Osteocyte (in vitro differentiated cells): Measurements from ENCODE around the gene ELAC2. TPM values are rescaled to one million over a fixed set of nuclear protein-coding genes. Genes with fewer than 3 reads are reported as not detected.

ENCODE experiments used
- DNase-seq: peaks from one replicate; pipeline ENCODE4 v3.0.0; 2021; ENCODE audit warnings: mixed read lengths; ENCODE audit not compliant: unreplicated experiment; ENCODE audit errors: extremely low spot score
- H3K27ac Mint-ChIP-seq: one replicate; pipeline ENCODE4 v1.8.0; 2021; ENCODE audit warnings: mild to moderate bottlenecking, mixed read lengths; ENCODE audit not compliant: unreplicated experiment
- H3K27me3 Mint-ChIP-seq: one replicate; pipeline ENCODE4 v1.8.0; 2021; ENCODE audit warnings: mixed read lengths; ENCODE audit not compliant: unreplicated experiment
- H3K36me3 Mint-ChIP-seq: one replicate; pipeline ENCODE4 v1.8.0; 2021; ENCODE audit warnings: mixed read lengths; ENCODE audit not compliant: unreplicated experiment
- H3K4me1 Mint-ChIP-seq: one replicate; pipeline ENCODE4 v1.8.0; 2021; ENCODE audit warnings: mixed read lengths; ENCODE audit not compliant: unreplicated experiment
- H3K4me3 Mint-ChIP-seq: one replicate; pipeline ENCODE4 v1.8.0; 2021; ENCODE audit warnings: mild to moderate bottlenecking, moderate library complexity, mixed read lengths; ENCODE audit not compliant: unreplicated experiment
- H3K9me3 Mint-ChIP-seq: one replicate; pipeline ENCODE4 v1.8.0; 2021; ENCODE audit warnings: mixed read lengths; ENCODE audit not compliant: unreplicated experiment
- total RNA-seq: library from RNA; stranded (reverse); gene quantifications from 2 replicates; pipeline ENCODE4 v1.2.1, GENCODE V29; 2021
- TF ChIP-seq, protein P1 (sequence below): fragments of 200-600 bp; sonication (generic); IDR thresholded peaks from 2 replicates; pipeline ENCODE4 v1.5.0; 2021; ENCODE audit warnings: antibody characterized with exemption, mild to moderate bottlenecking, moderate library complexity

Gene ELAC2
- total RNA-seq, 1 donor from 2014 or later = 51.8 TPM

DNA sequence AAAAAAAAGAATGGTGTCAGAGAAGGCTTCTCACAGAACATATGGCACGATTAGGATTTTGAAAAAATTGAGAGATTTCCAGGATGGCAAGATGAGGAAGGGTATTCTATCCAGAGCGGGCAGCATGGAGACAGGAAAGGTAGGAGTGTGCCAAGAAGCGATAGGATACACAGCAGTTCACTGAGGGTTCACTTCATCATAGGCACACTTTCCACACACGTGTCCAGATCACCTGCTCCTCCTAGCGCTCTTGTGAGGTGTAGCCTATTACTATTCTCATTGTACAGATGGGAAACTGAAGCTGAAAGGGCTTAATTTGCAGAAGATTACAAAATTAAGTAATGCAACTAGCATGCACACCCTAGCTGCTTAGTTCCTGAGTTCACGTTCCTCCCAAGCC lies 6.2 kb upstream of the ELAC2 start:
- H3K4me3 Mint-ChIP-seq = no peak overlapping the region
- no peaks in the 10 kb centered on the region for H3K9me3 Mint-ChIP-seq

DNA sequence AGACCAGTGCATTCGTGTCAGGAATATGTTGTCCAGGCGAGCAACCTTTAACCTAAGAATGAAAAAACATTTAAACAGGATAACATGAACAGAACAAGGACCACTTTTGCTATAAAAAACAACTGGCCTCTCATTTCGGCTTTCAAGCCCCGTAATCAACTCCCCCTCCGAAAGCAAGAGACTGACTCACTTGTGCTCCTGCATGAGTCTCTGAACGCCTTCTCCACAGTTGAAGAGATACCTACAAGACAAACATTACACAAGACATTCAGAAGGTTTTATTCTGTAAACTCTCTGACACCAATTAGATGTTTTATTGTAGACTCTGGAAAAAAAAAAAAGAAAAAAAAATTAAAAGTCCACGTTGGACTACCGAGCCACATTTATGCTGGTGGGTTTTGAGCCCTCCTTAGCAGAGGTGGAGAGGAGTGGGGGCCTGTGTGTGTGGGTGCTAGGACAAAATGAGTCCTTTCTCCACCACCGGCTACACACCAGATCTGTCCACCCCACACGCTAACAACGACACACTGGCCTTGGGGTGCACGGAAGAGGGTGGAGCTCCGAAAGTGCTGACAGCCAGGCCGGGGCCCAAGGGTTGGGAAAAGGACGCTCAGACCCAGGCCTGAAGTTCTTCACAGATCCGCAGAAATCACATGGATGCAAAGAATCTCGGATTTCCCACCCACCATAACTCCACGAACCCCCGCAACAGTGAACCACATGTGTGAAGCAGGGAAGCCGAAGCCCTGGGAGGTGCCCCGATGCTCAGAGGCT lies 759 bp downstream of the ELAC2 start:
- H3K27me3 Mint-ChIP-seq = no peaks in the 10 kb centered on the region
- H3K4me3 Mint-ChIP-seq = peak overlapping the region; percentile 90
- no peak for DNase-seq
- H3K9me3 Mint-ChIP-seq = no peaks in the 10 kb centered on the region
- peaks cover 16% of the 10 kb centered on the region for H3K4me1 Mint-ChIP-seq
- TF ChIP-seq, protein P1, sequence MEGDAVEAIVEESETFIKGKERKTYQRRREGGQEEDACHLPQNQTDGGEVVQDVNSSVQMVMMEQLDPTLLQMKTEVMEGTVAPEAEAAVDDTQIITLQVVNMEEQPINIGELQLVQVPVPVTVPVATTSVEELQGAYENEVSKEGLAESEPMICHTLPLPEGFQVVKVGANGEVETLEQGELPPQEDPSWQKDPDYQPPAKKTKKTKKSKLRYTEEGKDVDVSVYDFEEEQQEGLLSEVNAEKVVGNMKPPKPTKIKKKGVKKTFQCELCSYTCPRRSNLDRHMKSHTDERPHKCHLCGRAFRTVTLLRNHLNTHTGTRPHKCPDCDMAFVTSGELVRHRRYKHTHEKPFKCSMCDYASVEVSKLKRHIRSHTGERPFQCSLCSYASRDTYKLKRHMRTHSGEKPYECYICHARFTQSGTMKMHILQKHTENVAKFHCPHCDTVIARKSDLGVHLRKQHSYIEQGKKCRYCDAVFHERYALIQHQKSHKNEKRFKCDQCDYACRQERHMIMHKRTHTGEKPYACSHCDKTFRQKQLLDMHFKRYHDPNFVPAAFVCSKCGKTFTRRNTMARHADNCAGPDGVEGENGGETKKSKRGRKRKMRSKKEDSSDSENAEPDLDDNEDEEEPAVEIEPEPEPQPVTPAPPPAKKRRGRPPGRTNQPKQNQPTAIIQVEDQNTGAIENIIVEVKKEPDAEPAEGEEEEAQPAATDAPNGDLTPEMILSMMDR = no peak
- H3K36me3 Mint-ChIP-seq = peaks cover 33% of the 10 kb centered on the region
- peak overlapping the region; percentile 81 for H3K27ac Mint-ChIP-seq

More for the DNA sequence above, 6.2 kb upstream of the ELAC2 start:
- no peaks in the 10 kb centered on the region for H3K36me3 Mint-ChIP-seq
- peaks cover 5% of the 10 kb centered on the region for H3K4me1 Mint-ChIP-seq
- TF ChIP-seq, protein P1 = no peak
- no peak for DNase-seq
- H3K27me3 Mint-ChIP-seq = peaks cover 4% of the 10 kb centered on the region
- H3K27ac Mint-ChIP-seq = no peak overlapping the region

DNA sequence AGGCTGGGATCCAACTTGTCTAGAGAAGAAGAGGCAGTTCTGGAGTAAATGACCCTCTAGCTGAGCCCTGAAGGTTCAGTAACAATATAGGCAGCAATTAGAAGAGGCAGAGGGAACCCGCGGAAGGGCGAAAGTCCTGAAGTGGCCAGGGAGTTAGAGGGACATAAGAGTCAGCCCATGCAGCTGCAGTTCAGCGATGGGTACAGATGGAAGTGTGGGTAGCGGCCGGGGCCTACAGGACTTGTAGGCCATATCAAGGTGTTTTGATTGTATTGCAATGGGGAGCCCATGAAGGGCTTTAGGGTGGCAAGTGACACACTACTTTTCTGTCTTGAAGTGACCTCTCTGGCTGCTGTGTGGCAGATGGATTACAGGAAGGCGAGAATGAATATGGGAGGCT lies 3.0 kb downstream of the ELAC2 start:
- peak overlapping the region; percentile 32 for H3K27ac Mint-ChIP-seq
- H3K4me3 Mint-ChIP-seq = no peak overlapping the region
- TF ChIP-seq, protein P1 = no peak
- no peaks in the 10 kb centered on the region for H3K27me3 Mint-ChIP-seq
- H3K9me3 Mint-ChIP-seq = no peaks in the 10 kb centered on the region
- peaks cover 48% of the 10 kb centered on the region for H3K36me3 Mint-ChIP-seq
- no peak for DNase-seq
- peaks cover 16% of the 10 kb centered on the region for H3K4me1 Mint-ChIP-seq

GRCh38 chr17:13010959-13011358 lies 6.9 kb downstream of the ELAC2 start:
- no peaks in the 10 kb centered on the region for H3K4me1 Mint-ChIP-seq
- H3K36me3 Mint-ChIP-seq = peaks cover 54% of the 10 kb centered on the region
- no peak for DNase-seq
- no peaks in the 10 kb centered on the region for H3K27me3 Mint-ChIP-seq
- no peak overlapping the region for H3K27ac Mint-ChIP-seq
- no peaks in the 10 kb centered on the region for H3K9me3 Mint-ChIP-seq
- no peak overlapping the region for H3K4me3 Mint-ChIP-seq
- TF ChIP-seq, protein P1 = no peak

GRCh38 chr17:13008461-13008860 lies 9.4 kb downstream of the ELAC2 start:
- no peaks in the 10 kb centered on the region for H3K27me3 Mint-ChIP-seq
- DNase-seq = no peak
- no peaks in the 10 kb centered on the region for H3K9me3 Mint-ChIP-seq
- H3K4me3 Mint-ChIP-seq = no peak overlapping the region
- no peaks in the 10 kb centered on the region for H3K4me1 Mint-ChIP-seq
- no peak overlapping the region for H3K27ac Mint-ChIP-seq
- H3K36me3 Mint-ChIP-seq = peaks cover 43% of the 10 kb centered on the region
- TF ChIP-seq, protein P1 = no peak
